IMR-90 (cell line): ENCODE measurements around the gene SPATA33.

ENCODE experiments used
- CEBPB ChIP-seq: IDR thresholded peaks from 2 replicates; pipeline ENCODE4 v1.6.1; 2012; ENCODE audit warnings: low read depth, low read length, improper control_type of control experiment
- SMC3 ChIP-seq: fragments of 150-350 bp; IDR thresholded peaks from 2 replicates; pipeline ENCODE4 v1.6.1; 2016; ENCODE audit warnings: low read depth, mild to moderate bottlenecking, antibody characterized with exemption, low read length, moderate library complexity
- TF ChIP-seq, protein P1 (sequence below): conservative IDR thresholded peaks from 2 replicates; pipeline ENCODE4 v1.5.1; 2012; ENCODE audit warnings: mild to moderate bottlenecking, low read depth, low read length, improper control_type of control experiment
- TF ChIP-seq, protein P2 (sequence below): fragments of 150-350 bp; IDR thresholded peaks from 2 replicates; pipeline ENCODE4 v1.6.1; 2017; ENCODE audit warnings: mild to moderate bottlenecking, antibody characterized with exemption, low read length, low read depth

DNA sequence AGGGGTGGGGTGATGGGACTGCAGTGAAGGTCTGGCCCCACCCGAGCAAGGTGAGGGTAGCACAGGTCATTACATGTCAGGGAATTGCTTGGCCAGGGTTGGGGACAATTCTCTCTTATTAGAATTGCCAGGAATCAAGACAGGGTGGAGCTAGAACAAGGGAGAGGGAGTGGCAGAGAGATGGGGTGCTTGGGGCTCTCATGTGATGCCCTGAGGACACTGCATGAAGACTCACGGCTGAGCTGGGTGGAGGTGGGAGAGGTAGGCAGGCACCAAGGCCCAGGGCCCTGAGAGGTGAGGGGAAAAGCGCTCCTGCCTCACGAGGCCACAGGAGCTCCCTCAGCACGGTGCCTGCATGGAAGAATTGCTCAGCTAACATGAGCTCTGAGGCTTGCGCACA, 40.6 kb upstream of the SPATA33 start:
- TF ChIP-seq, protein P1, sequence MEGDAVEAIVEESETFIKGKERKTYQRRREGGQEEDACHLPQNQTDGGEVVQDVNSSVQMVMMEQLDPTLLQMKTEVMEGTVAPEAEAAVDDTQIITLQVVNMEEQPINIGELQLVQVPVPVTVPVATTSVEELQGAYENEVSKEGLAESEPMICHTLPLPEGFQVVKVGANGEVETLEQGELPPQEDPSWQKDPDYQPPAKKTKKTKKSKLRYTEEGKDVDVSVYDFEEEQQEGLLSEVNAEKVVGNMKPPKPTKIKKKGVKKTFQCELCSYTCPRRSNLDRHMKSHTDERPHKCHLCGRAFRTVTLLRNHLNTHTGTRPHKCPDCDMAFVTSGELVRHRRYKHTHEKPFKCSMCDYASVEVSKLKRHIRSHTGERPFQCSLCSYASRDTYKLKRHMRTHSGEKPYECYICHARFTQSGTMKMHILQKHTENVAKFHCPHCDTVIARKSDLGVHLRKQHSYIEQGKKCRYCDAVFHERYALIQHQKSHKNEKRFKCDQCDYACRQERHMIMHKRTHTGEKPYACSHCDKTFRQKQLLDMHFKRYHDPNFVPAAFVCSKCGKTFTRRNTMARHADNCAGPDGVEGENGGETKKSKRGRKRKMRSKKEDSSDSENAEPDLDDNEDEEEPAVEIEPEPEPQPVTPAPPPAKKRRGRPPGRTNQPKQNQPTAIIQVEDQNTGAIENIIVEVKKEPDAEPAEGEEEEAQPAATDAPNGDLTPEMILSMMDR: no peak
- TF ChIP-seq, protein P2, sequence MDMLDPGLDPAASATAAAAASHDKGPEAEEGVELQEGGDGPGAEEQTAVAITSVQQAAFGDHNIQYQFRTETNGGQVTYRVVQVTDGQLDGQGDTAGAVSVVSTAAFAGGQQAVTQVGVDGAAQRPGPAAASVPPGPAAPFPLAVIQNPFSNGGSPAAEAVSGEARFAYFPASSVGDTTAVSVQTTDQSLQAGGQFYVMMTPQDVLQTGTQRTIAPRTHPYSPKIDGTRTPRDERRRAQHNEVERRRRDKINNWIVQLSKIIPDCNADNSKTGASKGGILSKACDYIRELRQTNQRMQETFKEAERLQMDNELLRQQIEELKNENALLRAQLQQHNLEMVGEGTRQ: no peak
- TF ChIP-seq SMC3 (no peak), CEBPB (no peak)
